Measurements from ENCODE around the gene MAP2K5.

Gene MAP2K5

GRCh38 chr15:67782691-67782991 lies 240.1 kb downstream of the MAP2K5 start:
- CTCF ChIA-PET: interaction anchor here (1.3 kb wide), 2 partner anchors 9 to 325 kb away, joined by 3 read pairs; no protein-coding TSS in a partner anchor
- no peak for TF ChIP-seq CTCF (IDR thresholded peaks at IDR 0.05; ENCODE audit: insufficient read depth, low read length, missing control alignments)
- DNase-seq (ENCODE audit: low read depth, low spot score): no peak
- no peak overlapping the region for H3K4me3 ChIP-seq (ENCODE audit: low read depth, low read length)
- POLR2A ChIA-PET: no interaction called here

GRCh38 chr15:67783303-67783702 lies 240.8 kb downstream of the MAP2K5 start:
- no peak for DNase-seq (ENCODE audit: low read depth, low spot score)
- ChIA-PET POLR2A (no interaction called here), CTCF (interaction anchor here (1.3 kb wide), 2 partner anchors 8 to 326 kb away, joined by 3 read pairs; no protein-coding TSS in a partner anchor)
- TF ChIP-seq CTCF (IDR thresholded peaks at IDR 0.05; ENCODE audit: insufficient read depth, low read length, missing control alignments): no peak
- H3K4me3 ChIP-seq (ENCODE audit: low read depth, low read length): no peak overlapping the region

- DNase-seq (ENCODE audit: low read depth, low spot score): no peak
- ChIA-PET POLR2A (no interaction called here), CTCF (no interaction called here)
- no peak for TF ChIP-seq CTCF (IDR thresholded peaks at IDR 0.05; ENCODE audit: insufficient read depth, low read length, missing control alignments)
- H3K4me3 ChIP-seq (ENCODE audit: low read depth, low read length): no peak overlapping the region
These were observed 241.7 kb downstream of the MAP2K5 start for GRCh38 chr15:67784090-67784781.

GRCh38 chr15:67784856-67785430 lies 242.4 kb downstream of the MAP2K5 start:
- no peak for DNase-seq (ENCODE audit: low read depth, low spot score)
- ChIA-PET CTCF (no interaction called here), POLR2A (no interaction called here)
- no peak overlapping the region for H3K4me3 ChIP-seq (ENCODE audit: low read depth, low read length)
- TF ChIP-seq CTCF (IDR thresholded peaks at IDR 0.05; ENCODE audit: insufficient read depth, low read length, missing control alignments): no peak

- CTCF ChIA-PET: no interaction called here
- H3K4me3 ChIP-seq (ENCODE audit: low read depth, low read length): no peak overlapping the region
- POLR2A ChIA-PET: no interaction called here
These were observed 242.9 kb downstream of the MAP2K5 start for GRCh38 chr15:67785431-67785830.

GRCh38 chr15:67786646-67787045 lies 244.1 kb downstream of the MAP2K5 start:
- POLR2A ChIA-PET: no interaction called here
- CTCF ChIA-PET: no interaction called here
- no peak for DNase-seq (ENCODE audit: low read depth, low spot score)
- no peak for TF ChIP-seq CTCF (IDR thresholded peaks at IDR 0.05; ENCODE audit: insufficient read depth, low read length, missing control alignments)
- no peak overlapping the region for H3K4me3 ChIP-seq (ENCODE audit: low read depth, low read length)

More at GRCh38 chr15:67785431-67785830, 242.9 kb downstream of the MAP2K5 start:
- TF ChIP-seq CTCF (IDR thresholded peaks at IDR 0.05; ENCODE audit: insufficient read depth, low read length, missing control alignments): no peak
- no peak for DNase-seq (ENCODE audit: low read depth, low spot score)

All from AG04449 (cell line).